Measurements from ENCODE around the gene HOXD9.

DNA sequence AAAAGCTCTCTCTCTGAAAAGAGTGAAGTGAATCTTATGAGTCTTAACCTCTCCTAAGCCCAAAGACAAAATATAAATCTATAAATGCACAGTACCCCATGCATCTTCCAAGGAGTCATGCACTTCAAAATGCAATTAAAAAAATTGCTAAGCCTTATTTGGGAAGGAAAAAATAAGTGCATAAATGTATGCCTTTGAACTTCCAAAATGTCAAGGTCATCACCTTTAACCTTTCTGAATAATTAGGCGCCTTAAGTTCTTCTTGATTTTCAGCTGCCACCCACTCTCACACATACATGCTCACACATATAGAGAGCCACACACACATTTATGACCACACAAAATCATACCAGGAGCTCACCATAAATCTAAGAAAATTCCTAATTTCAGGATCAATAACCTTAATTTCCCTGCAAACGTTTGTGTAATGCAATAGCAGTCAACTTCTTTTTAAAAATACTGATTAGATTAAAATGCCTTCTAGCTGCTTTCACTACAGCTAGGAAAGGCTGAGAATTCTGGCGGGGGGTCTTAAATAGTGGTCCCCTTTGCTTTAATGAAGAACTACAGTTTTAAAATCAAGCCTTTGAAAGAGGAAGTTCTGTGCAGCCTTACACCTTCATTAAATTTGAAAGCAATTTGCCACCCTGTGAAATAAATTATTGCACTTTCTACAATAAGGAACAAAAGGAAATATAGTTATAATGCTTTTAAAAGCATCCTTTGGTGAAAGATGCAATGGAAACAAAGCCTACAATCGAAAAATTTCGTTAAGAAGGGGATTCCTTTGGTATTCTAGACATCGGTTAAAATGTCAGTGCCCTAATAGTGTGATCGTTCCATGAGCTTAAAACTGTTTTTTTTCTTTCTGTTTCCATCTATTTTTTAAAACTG lies 11.9 kb upstream of the HOXD9 start:
- TF ChIP-seq, protein P1, sequence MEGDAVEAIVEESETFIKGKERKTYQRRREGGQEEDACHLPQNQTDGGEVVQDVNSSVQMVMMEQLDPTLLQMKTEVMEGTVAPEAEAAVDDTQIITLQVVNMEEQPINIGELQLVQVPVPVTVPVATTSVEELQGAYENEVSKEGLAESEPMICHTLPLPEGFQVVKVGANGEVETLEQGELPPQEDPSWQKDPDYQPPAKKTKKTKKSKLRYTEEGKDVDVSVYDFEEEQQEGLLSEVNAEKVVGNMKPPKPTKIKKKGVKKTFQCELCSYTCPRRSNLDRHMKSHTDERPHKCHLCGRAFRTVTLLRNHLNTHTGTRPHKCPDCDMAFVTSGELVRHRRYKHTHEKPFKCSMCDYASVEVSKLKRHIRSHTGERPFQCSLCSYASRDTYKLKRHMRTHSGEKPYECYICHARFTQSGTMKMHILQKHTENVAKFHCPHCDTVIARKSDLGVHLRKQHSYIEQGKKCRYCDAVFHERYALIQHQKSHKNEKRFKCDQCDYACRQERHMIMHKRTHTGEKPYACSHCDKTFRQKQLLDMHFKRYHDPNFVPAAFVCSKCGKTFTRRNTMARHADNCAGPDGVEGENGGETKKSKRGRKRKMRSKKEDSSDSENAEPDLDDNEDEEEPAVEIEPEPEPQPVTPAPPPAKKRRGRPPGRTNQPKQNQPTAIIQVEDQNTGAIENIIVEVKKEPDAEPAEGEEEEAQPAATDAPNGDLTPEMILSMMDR (conservative IDR thresholded peaks at IDR 0.05): no peak
- TF ChIP-seq EZH2 (IDR thresholded peaks at IDR 0.05; ENCODE audit: low read depth): no peak

All from PC-9 (cell line).